GM23248 (cell line): ENCODE data around the gene PADI6. TPM values are rescaled to one million over a fixed set of nuclear protein-coding genes. Genes with fewer than 3 reads are reported as not detected.
A peak's percentile ranks its signal among the peaks of the same experiment; 100 is the strongest.

Experiments
- DNase-seq: peaks from one replicate; pipeline ENCODE4 v3.0.0-alpha.2; 2015
- H2AFZ ChIP-seq: fragments of 200-600 bp; sonication (generic); 2 replicates; pipeline ENCODE4 v1.6.1; 2016; ENCODE audit warnings: antibody characterized with exemption
- H3F3A ChIP-seq: fragments of 200-600 bp; sonication (generic); 2 replicates; pipeline ENCODE4 v1.6.1; 2016; ENCODE audit warnings: mild to moderate bottlenecking, antibody characterized with exemption, mixed run types; ENCODE audit not compliant: insufficient read depth
- H3K27ac ChIP-seq: fragments of 200-600 bp; sonication (generic); 2 replicates; pipeline ENCODE4 v1.5.1; 2016; ENCODE audit warnings: mild to moderate bottlenecking
- H3K27me3 ChIP-seq: fragments of 200-600 bp; sonication (generic); replicated peaks from 2 replicates; pipeline ENCODE4 v1.6.1; 2016; ENCODE audit warnings: mild to moderate bottlenecking; ENCODE audit not compliant: insufficient read depth
- H3K36me3 ChIP-seq: fragments of 200-600 bp; sonication (generic); 2 replicates; pipeline ENCODE4 v1.6.1; 2016; ENCODE audit warnings: low read depth, mild to moderate bottlenecking
- H3K4me1 ChIP-seq: fragments of 200-600 bp; sonication (generic); 2 replicates; pipeline ENCODE4 v1.6.1; 2016; ENCODE audit warnings: mild to moderate bottlenecking; ENCODE audit not compliant: insufficient read depth
- H3K4me2 ChIP-seq: fragments of 200-600 bp; sonication (generic); one replicate; pipeline ENCODE4 v1.6.1; 2016; ENCODE audit warnings: mild to moderate bottlenecking; ENCODE audit not compliant: unreplicated experiment
- H3K4me3 ChIP-seq: fragments of 200-600 bp; sonication (generic); 2 replicates; pipeline ENCODE4 v1.5.1; 2016; ENCODE audit warnings: mild to moderate bottlenecking
- H3K79me2 ChIP-seq: fragments of 200-600 bp; sonication (generic); 2 replicates; pipeline ENCODE4 v1.6.1; 2016; ENCODE audit warnings: mild to moderate bottlenecking; ENCODE audit not compliant: insufficient read depth
- H3K9ac ChIP-seq: fragments of 200-600 bp; sonication (generic); 2 replicates; pipeline ENCODE4 v1.6.1; 2016; ENCODE audit warnings: mild to moderate bottlenecking
- H3K9me2 ChIP-seq: fragments of 200-600 bp; sonication (generic); 2 replicates; pipeline ENCODE4 v1.6.1; 2016; ENCODE audit warnings: mixed run types, mild to moderate bottlenecking, moderate library complexity; ENCODE audit not compliant: insufficient read depth
- H3K9me3 ChIP-seq: fragments of 200-600 bp; sonication (generic); one replicate; pipeline ENCODE4 v1.6.1; 2017; ENCODE audit warnings: low read depth
- H4K20me1 ChIP-seq: fragments of 200-600 bp; sonication (generic); 2 replicates; pipeline ENCODE4 v1.6.0; 2016; ENCODE audit not compliant: insufficient read depth
- EZH2 ChIP-seq: fragments of 200-600 bp; sonication (generic); IDR thresholded peaks from 2 replicates; pipeline ENCODE4 v1.6.1; 2018; ENCODE audit warnings: antibody characterized with exemption, mild to moderate bottlenecking; ENCODE audit not compliant: insufficient read depth, poor library complexity, severe bottlenecking
- EZH2phosphoT487 ChIP-seq: fragments of 200-600 bp; sonication (generic); IDR thresholded peaks from 2 replicates; pipeline ENCODE4 v1.6.1; 2018; ENCODE audit warnings: antibody characterized with exemption, moderate library complexity, mild to moderate bottlenecking, low read depth; ENCODE audit not compliant: insufficient read depth
- WGBS, 2 experiments: methylation state at CpG; one replicate each; pipeline ENCODE4 v1.1.6; 2015 to 2017; ENCODE audit warnings: low lambda C conversion rate in 2 of 2, low coverage in 1 of 2; ENCODE audit errors: missing lambda C conversion rate in 2 of 2; 5-methylcytosine and 5-hydroxymethylcytosine counted together
- in situ Hi-C: fragments of 300-500 bp; cut with MboI; formaldehyde crosslinking; loops from 2 replicates; pipeline ENCODE4 v1.15.0; 2020
- polyA plus RNA-seq: library from polyadenylated mRNA; unstranded; fragments of >200 nt; fragmentation: Nextera tagmentation; extraction: Ambion mirVana; gene quantifications from 2 replicates; pipeline ENCODE4 v1.2.1, GENCODE V29; 2016
- total RNA-seq: library from RNA; depleted of rRNA; stranded (reverse); fragments of >200 nt; shearing (Covaris generic); gene quantifications from 2 replicates; pipeline ENCODE4 v1.2.3, GENCODE V29; 2014

The PADI6 gene
- total and polyA plus RNA-seq, 2 experiments from 2014 or later, result not detected

DNA sequence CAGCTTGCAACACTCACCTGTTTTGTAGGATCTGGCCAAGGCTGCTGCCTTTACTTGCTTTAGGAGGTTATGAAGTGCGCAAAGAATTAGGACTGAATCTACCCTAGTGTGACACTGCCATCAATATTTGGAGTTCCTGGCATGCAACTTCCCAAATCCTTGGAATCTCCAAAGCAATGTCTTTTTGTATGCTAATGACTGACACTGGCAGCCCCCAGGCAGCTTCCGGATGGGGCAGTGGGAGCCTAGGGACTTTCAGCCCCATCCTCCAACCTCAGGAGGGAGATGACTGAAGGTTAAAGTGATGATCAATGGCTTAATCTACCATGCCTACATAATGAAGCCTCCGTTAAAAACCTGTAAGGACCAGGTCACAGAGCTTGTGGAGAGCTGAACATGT lies 62.0 kb downstream of the PADI6 start:
- TF ChIP-seq EZH2phosphoT487 (no peak), EZH2 (no peak)

DNA sequence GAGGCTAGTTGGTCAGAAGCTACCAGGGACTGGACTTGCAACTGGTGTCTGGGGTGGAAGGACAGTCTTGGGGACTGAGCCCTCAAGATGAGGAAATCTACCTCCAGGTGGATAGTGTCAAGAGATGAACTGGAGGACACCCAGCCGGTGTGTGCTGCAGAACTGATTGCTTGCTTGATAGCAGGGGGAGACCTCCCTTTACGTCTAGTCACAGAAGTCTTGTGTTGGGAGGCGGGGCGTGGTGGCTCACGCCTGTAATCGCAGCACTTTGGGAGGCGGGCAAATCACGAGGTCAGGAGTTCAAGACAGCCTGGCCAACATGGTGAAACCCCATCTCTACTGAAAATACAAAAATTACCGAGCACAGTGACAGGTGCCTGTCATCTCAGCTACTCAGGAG lies 62.6 kb downstream of the PADI6 start:
- no peak overlapping the region for H3K27ac ChIP-seq
- in situ Hi-C loops, result no loop called here
- H3K4me1 ChIP-seq, result peaks cover 6% of the 10 kb centered on the region; the same call in 1 of the 2 replicates
- no peak overlapping the region for H3K4me2 ChIP-seq
- peaks cover 5% of the 10 kb centered on the region for H3F3A ChIP-seq
- peaks cover 86% of the 10 kb centered on the region for H3K79me2 ChIP-seq
- DNase-seq, result no peak
- no peak overlapping the region for H3K9ac ChIP-seq
- TF ChIP-seq EZH2 (no peak), EZH2phosphoT487 (no peak)
- WGBS, 2 experiments, result 91 to 93% methylated on average over 9 of the region's 9 CpGs
- H3K9me3 ChIP-seq, result no peaks in the 10 kb centered on the region
- H3K4me3 ChIP-seq, result no peak overlapping the region
- H3K27me3 ChIP-seq, result no peaks in the 10 kb centered on the region
- no peak overlapping the region for H2AFZ ChIP-seq
- H3K9me2 ChIP-seq, result no peaks in the 10 kb centered on the region
- no peaks in the 10 kb centered on the region for H4K20me1 ChIP-seq
- peaks cover 6% of the 10 kb centered on the region; the same call in 1 of the 2 replicates for H3K36me3 ChIP-seq

More for the DNA sequence above, 62.0 kb downstream of the PADI6 start:
- Histone ChIP-seq H3K4me3 (no peak overlapping the region), H3K9me3 (no peaks in the 10 kb centered on the region), H3K9me2 (no peaks in the 10 kb centered on the region), H3K27me3 (no peaks in the 10 kb centered on the region), H2AFZ (no peak overlapping the region), H3K4me2 (no peak overlapping the region), H3K9ac (no peak overlapping the region), H3K4me1 (peaks cover 6% of the 10 kb centered on the region; the same call in 1 of the 2 replicates), H4K20me1 (0 out of 2 replicates have a peak, but pooled peaks cover under 1% of the 10 kb centered on the region), H3K36me3 (peaks cover 6% of the 10 kb centered on the region; the same call in 1 of the 2 replicates), H3F3A (peaks cover under 1% of the 10 kb centered on the region; the same call in 1 of the 2 replicates), H3K79me2 (peaks cover 89% of the 10 kb centered on the region), H3K27ac (no peak overlapping the region)
- in situ Hi-C loops, result no loop called here
- no peak for DNase-seq
- 76 to 79% methylated on average over 3 of the region's 3 CpGs for WGBS, 2 experiments

- 38 to 45% methylated on average over 13 of the region's 13 CpGs for WGBS, 2 experiments
- peak overlapping the region; percentile 81 for H3K4me2 ChIP-seq
- H3K27ac ChIP-seq, result peak overlapping the region; percentile 93
- H3K4me1 ChIP-seq, result peaks cover 21% of the 10 kb centered on the region
- peak overlapping the region; percentile 96 for H3K9ac ChIP-seq
- H3F3A ChIP-seq, result peaks cover 10% of the 10 kb centered on the region
- TF ChIP-seq EZH2 (no peak), EZH2phosphoT487 (no peak)
- H4K20me1 ChIP-seq, result no peaks in the 10 kb centered on the region
- in situ Hi-C loops, result no loop called here
- DNase-seq, result peak; percentile 13
- no peaks in the 10 kb centered on the region for H3K27me3 ChIP-seq
- no peaks in the 10 kb centered on the region for H3K9me2 ChIP-seq
- H3K79me2 ChIP-seq, result peaks cover 69% of the 10 kb centered on the region
- peak overlapping the region; percentile 99 for H3K4me3 ChIP-seq
- peak overlapping the region; percentile 42; the same call in 1 of the 2 replicates for H2AFZ ChIP-seq
- peaks cover 6% of the 10 kb centered on the region; the same call in 1 of the 2 replicates for H3K36me3 ChIP-seq
- no peaks in the 10 kb centered on the region for H3K9me3 ChIP-seq
These were observed 64.6 kb downstream of the PADI6 start for GRCh38 chr1:17436380-17437174.

DNA sequence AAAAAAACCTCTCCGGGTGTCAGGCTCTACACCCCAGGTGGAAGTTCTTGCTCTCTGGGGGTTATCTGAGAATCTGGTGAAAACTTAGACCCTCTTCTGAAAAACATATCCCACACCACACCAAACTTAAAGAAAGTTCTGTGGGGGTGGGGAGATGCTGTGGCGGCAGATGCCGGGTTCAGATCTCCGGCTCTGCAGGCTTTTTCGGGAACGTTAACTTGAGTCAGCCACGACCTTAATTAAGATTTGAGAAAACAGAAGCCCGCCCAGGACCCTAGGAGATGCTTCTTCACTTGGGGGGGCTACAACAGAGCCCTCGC lies 65.2 kb downstream of the PADI6 start:
- WGBS, 2 experiments, result 1% methylated on average over 9 of the region's 9 CpGs
- H3K27ac ChIP-seq, result peak overlapping the region; percentile 93
- no peaks in the 10 kb centered on the region for H3K9me3 ChIP-seq
- no peak for DNase-seq
- peak overlapping the region; percentile 99 for H3K4me3 ChIP-seq
- H3K4me2 ChIP-seq, result peak overlapping the region; percentile 81
- no peaks in the 10 kb centered on the region for H4K20me1 ChIP-seq
- H3K9me2 ChIP-seq, result no peaks in the 10 kb centered on the region
- H3K79me2 ChIP-seq, result peaks cover 62% of the 10 kb centered on the region
- peaks cover 23% of the 10 kb centered on the region for H3K4me1 ChIP-seq
- H3K36me3 ChIP-seq, result peaks cover 6% of the 10 kb centered on the region; the same call in 1 of the 2 replicates
- H2AFZ ChIP-seq, result peak overlapping the region; percentile 42
- peaks cover 10% of the 10 kb centered on the region for H3F3A ChIP-seq
- in situ Hi-C loops, result no loop called here
- TF ChIP-seq EZH2phosphoT487 (no peak), EZH2 (no peak)
- peak overlapping the region; percentile 96 for H3K9ac ChIP-seq
- H3K27me3 ChIP-seq, result no peaks in the 10 kb centered on the region
